Heart left ventricle (tissue), 13 donors: ENCODE measurements around the gene CCDC178.

ENCODE experiments used
- POLR2A ChIP-seq, 2 donors: fragments of 450-650 bp; IDR thresholded peaks; one replicate each; pipeline ENCODE4 v1.6.1; 2017; ENCODE audit warnings: antibody characterized with exemption in 2 of 2, mild to moderate bottlenecking in 2 of 2, moderate library complexity in 2 of 2
- TF ChIP-seq, protein P1 (sequence below), 12 donors: fragments of 200-600 bp; sonication (generic) in 4 of 12; IDR thresholded peaks; one replicate each; pipeline versions ENCODE4 v1.5.0 to v1.8.0; 2018 to 2022; ENCODE audit warnings: antibody characterized with exemption in 12 of 12, mild to moderate bottlenecking in 5 of 12
- donor health status: ischemic (EF 13 %, LVEDD 7.1; RV severe dilation, severe dysfunction).
- donor health status: DM: no; HTN: yes; CAD: no.
- donor health status: DM: no; HTN: no; CAD: no.
- donor health status: ischemic (EF 25% LVEDD 6.9; RV normal size, moderate dysfunction).
- donor health status: ischemic (EF 25% LVEDD 5.7; RV mildly dilated, moderate dysfunction).
- donor health status: ischemic (EF 35%, LVEDD 5.7; RV mildly dilated, moderate dysfunction).
- donor health status: nonischemic (EF 11% LVEDD 7.7; RV severe dilation, severe dysfunction).
- donor health status: DM: yes; HTN: yes; CAD: no.
- donor health status: PGD.
- donor health status: ischemic (EF 29% LVEDD 5.4; RV normal size, mild dysfunction).
- donor health status: nonischemic (EF 23%, LVEDD 6.1; RV moderate dilation, normal function).

DNA sequence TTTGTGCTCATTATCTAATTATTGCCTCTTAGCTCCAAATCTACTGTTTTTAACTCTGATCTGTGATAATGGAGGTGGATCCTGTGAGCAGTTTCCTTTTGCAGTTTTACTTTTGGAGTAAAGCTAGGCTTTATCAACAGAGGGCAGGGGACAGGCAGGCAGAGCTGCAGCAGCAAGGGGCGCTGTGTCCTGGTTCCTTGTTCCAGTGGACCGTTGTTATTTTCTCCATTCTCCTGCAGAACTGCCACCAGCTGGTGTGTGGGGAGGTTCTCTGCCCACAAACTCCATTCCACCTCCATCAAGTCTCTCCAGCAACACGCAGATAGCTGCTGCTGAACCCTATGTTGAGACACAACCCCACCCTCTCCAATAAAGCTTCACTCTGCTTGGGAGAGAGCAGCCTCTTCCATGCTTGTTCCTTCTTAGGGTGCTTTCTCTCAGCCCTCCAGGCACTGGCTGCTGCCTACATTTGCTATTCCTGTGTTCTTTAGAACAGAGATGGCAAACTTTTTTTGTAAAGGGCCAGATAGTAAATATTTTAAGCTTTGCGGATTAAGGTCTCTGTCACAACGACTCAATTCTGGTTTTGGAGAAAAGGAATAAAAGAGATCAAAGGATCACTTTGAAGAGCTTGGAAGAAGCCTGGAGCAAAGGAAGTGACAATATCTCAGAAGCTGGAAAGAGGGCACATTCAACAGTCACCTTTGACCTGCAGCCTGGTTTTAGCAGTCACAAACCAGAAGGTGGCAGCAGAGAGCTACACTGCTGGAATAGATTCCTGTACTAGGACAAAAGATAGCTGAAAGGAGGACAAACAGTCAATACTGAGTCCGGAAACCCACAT lies 208.8 kb downstream of the CCDC178 start:
- TF ChIP-seq, protein P1, sequence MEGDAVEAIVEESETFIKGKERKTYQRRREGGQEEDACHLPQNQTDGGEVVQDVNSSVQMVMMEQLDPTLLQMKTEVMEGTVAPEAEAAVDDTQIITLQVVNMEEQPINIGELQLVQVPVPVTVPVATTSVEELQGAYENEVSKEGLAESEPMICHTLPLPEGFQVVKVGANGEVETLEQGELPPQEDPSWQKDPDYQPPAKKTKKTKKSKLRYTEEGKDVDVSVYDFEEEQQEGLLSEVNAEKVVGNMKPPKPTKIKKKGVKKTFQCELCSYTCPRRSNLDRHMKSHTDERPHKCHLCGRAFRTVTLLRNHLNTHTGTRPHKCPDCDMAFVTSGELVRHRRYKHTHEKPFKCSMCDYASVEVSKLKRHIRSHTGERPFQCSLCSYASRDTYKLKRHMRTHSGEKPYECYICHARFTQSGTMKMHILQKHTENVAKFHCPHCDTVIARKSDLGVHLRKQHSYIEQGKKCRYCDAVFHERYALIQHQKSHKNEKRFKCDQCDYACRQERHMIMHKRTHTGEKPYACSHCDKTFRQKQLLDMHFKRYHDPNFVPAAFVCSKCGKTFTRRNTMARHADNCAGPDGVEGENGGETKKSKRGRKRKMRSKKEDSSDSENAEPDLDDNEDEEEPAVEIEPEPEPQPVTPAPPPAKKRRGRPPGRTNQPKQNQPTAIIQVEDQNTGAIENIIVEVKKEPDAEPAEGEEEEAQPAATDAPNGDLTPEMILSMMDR (IDR thresholded peaks at IDR 0.05) = peak; percentile 75 to 93 (median 83)
- TF ChIP-seq POLR2A (IDR thresholded peaks at IDR 0.05) = no peak
